Measurements from ENCODE around the gene PDSS2. TPM values are rescaled to one million over a fixed set of nuclear protein-coding genes. Genes with fewer than 3 reads are reported as not detected.
A peak's percentile ranks its signal among the peaks of the same experiment; 100 is the strongest.

PDSS2 gene
- total RNA-seq, result 10 to 100 TPM in 2 of 4 donors, 1 to 10 TPM in 2; 2.3 to 16.9 (median 10.7) TPM

- H3K36me3 ChIP-seq, result no peaks in the 10 kb centered on the region
- intact Hi-C loops (cut with DNase I; ENCODE audit: low total_unique reads), result no loop called here
- H3K27me3 ChIP-seq, result no peaks in the 10 kb centered on the region
- H3K27ac ChIP-seq, result peak within 1 kb of the TSS; percentile 74 to 76
- H3K9me3 ChIP-seq, result no peaks in the 10 kb centered on the region
- peak; percentile 98 for DNase-seq
- peak in 3 of 4 experiments; percentile 16 to 25 (median 20) for TF ChIP-seq CTCF (IDR thresholded peaks at IDR 0.05)
- peak; percentile 54 to 56 for TF ChIP-seq POLR2A (IDR thresholded peaks at IDR 0.05)
- peak within 1 kb of the TSS; percentile 52 to 97 for H3K4me3 ChIP-seq
- H3K4me1 ChIP-seq, result no peaks in the 10 kb centered on the region
Measured at GRCh38 chr6:107459283-107460082, at the start of gene PDSS2. Gene PDSS2 (minus strand): TSS chr6:107459564. CDS start chr6:107459285, 279 bp downstream.

- Histone ChIP-seq H3K4me1 (no peaks in the 10 kb centered on the region), H3K27ac (no peak overlapping the region), H3K9me3 (no peaks in the 10 kb centered on the region), H3K27me3 (no peaks in the 10 kb centered on the region), H3K4me3 (no peak overlapping the region), H3K36me3 (no peaks in the 10 kb centered on the region)
- DNase-seq, result no peak
- intact Hi-C loops (cut with DNase I; ENCODE audit: low total_unique reads), result no loop called here
- no peak for TF ChIP-seq CTCF (IDR thresholded peaks at IDR 0.05)
- no peak for TF ChIP-seq POLR2A (IDR thresholded peaks at IDR 0.05)
Measured at GRCh38 chr6:107506145-107506544, 46.8 kb upstream of the PDSS2 start.

- Histone ChIP-seq H3K36me3 (no peaks in the 10 kb centered on the region), H3K4me1 (no peaks in the 10 kb centered on the region), H3K27me3 (no peaks in the 10 kb centered on the region), H3K4me3 (no peak overlapping the region), H3K9me3 (no peaks in the 10 kb centered on the region), H3K27ac (no peak overlapping the region)
- no peak for TF ChIP-seq CTCF (IDR thresholded peaks at IDR 0.05)
- DNase-seq, result no peak
- intact Hi-C loops (cut with DNase I; ENCODE audit: low total_unique reads), result no loop called here
Measured at GRCh38 chr6:107504270-107505026, 45.1 kb upstream of the PDSS2 start.

GRCh38 chr6:107496892-107497684, 37.7 kb upstream of the PDSS2 start:
- no peaks in the 10 kb centered on the region for H3K4me1 ChIP-seq

More at GRCh38 chr6:107496892-107497684, 37.7 kb upstream of the PDSS2 start:
- TF ChIP-seq CTCF (IDR thresholded peaks at IDR 0.05) (no peak), POLR2A (IDR thresholded peaks at IDR 0.05) (no peak)
- no peaks in the 10 kb centered on the region for H3K36me3 ChIP-seq
- no peaks in the 10 kb centered on the region for H3K9me3 ChIP-seq
- no peak overlapping the region for H3K4me3 ChIP-seq
- intact Hi-C loops (cut with DNase I; ENCODE audit: low total_unique reads), result no loop called here
- no peak for DNase-seq
- H3K27ac ChIP-seq, result peak overlapping the region; percentile 55 to 72
- H3K27me3 ChIP-seq, result no peaks in the 10 kb centered on the region
